GM19240 (cell line): ENCODE results near the gene SOBP.

Experiments used
- DNase-seq: peaks from one replicate; pipeline ENCODE4 v3.0.0; 2011; ENCODE audit warnings: low spot score; ENCODE audit not compliant: insufficient read length

The SOBP gene

DNA sequence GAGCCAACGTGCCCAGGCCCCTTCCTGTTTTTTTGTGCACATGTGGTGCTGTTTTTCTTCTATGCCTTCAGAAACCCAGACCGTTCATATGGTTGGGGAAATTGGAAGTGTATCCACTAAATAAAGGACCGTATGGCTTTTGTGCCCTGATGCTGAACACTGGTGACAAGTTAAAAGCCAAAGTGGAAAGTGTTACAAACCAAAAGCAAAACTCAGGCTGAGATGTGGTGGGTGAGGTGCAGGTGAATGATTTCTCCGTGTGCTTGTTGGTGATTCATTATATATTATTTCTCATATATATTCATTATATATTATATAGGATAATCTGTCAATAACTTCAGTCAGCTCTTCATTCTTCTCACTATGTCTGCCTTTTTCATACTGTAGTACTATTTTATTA lies 148.6 kb downstream of the SOBP start:
- DNase-seq: no peak

DNA sequence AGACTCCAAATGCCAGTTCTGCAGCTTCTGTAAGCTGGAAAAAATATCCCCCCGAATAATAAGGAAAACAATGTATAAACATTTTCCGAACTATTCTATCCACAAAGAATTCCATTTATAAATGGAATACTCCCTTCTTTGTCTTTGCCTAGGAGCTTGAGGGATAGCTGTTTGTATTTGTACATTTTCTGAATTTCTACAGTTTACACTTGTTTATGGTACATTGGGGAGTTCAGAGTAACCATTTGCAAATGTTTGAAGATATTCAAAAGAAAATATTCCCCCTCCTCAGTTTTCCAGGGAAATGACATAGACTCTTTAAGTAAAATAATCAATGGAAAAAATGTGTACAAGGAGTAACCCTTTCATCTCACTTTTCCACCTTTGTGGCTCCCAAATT lies 149.6 kb downstream of the SOBP start:
- DNase-seq: no peak

DNA sequence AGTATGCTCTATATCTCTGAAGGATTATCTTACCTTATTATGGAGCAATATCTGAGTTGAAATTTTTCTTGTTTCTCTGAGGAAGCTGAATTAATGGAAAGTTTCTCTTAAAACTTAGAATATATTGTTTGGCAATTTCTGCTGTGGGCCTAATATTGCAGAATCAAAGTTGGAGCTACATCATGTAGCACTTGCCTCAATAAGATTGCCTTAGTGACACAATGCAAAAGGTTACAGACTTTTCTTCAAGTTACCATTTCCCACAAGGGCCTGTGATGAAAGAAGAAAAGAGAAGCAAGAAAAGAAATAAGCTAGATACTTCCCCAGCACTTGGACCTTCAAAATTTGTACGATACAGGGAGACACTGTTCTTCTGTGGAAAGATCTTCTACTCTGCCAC lies 151.2 kb downstream of the SOBP start:
- no peak for DNase-seq

DNA sequence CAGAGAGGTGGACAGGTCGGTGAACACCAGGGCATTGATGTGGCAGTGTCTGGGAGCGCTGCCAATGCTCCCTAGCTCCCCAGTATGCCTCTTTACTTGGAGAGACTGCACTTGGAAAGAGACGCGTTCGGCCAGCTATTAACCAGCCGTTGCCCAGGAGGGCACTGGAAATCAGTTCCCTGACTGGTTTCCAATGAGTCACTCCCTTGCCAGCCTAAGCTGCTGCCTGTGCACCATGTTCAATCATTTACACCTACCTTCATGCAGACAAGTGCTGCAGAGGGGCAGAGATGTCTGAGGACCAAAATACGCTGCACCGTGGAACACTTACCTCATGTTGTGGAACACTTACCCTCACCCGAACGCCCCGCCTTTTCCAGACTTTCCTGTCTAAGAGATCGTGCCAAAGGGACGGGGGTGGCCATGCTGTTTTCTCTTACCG lies 151.6 kb downstream of the SOBP start:
- no peak for DNase-seq

DNA sequence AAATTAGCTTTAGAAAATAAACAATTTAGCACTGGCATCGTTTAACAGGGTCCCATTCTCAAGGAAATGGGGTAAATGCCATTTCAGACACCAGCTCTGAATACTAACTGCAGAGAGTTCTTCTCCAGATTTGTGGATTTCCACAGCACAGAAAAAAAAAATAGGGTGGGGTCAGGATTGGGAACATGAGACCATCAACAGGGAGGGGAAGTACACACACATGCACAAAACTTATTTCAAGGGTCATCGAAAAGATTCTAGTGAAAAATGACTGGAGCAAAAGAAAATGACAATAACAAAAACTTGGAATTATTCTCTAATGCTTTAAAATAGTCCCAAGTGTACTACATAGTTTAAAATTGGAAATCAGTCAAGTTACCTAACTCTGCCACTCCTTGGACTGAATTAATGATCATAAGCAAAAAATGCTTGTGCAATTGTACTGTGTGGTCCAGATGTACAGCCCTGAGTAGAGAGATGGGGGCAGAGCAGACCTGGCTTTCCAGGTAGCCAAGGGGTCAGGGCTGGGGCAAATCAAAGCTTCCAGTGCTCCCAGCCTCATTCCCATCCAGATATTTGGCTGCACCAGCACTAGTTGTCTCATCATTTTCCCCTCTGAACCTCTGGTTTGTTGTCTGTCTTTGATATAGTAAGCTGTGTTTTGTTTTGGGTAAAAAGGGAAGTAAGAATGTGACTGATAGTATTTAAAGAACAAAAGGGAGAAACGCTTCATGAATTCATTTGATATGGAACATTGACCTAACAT lies 152.4 kb downstream of the SOBP start:
- DNase-seq: no peak

DNA sequence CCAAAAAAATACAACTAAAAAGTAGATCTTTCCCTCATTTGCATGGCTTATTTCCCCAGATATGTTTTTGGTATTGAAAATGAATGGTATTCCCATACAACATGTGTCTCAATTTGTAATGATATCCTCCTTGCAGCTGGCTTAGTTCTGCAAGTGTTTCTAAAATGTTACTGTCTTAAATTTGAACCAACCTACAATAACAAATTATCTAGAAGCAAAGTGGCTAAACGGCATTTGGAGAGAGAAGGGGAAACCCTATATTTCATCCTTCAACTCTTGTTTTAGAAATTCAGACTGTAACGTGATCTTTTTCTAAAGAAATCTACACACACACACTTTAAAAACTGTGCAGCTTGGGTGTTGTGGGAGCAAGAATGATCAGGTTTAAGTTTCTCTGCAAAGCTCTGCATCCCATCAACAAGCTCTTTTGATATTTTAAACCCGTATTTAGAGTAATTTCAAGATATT lies 153.0 kb downstream of the SOBP start:
- DNase-seq: no peak

DNA sequence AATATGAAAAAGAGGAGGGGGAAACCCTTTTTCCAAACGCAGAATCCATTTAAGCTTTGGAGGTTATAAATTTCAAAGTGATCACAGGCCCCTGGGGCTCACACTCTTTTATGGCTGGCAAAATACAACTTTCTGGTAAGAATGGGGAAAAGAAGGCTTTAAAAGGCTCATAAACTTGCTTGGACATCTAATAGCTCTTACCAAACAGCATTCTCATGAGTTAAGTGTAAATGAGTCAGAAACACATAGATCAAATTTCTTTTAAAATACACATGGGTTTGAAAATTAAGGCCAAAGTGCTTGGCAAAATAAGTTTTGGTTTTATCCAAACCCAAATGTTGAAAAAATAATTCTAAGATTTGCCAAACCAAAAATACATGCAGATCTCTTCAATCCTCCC lies 154.6 kb downstream of the SOBP start:
- DNase-seq: no peak

DNA sequence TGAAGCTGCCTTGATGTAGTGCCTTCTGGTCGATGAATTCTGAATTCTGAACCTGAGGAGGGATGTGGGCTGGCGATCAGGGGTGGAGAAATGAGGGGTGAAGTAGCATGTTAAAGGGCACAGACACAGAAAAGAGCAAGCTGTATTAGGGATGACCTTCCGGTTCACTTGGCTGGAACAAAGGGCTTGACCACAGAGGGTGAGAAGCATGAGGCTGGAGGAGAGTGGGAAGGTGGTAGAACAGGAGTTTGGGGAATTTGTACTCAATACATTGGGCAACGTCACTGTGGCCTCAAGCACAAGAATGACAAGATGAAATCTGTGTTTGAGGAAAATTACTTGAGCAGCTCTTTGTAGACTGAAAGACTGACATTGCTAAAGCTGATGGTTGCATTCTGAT lies 155.8 kb downstream of the SOBP start:
- no peak for DNase-seq

DNA sequence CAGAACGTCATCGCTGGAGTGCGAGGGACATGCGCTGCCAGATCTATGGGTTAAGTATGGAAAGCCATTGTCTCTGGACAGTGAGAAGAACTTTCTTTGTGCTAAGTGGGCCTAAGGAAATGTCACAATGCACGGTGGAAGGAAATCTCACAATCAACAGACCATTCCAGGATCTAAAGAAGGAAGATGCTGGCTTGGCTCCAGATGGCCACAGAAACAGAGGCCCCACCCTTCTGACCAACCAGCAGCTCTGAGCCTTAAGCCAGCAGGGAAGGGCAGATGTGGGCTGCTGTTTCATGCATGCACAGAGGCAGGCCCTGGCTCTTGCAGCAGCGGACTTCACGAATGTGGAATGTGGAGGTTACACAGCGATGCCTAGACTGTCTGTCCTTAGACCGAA lies 156.3 kb downstream of the SOBP start:
- DNase-seq: no peak

DNA sequence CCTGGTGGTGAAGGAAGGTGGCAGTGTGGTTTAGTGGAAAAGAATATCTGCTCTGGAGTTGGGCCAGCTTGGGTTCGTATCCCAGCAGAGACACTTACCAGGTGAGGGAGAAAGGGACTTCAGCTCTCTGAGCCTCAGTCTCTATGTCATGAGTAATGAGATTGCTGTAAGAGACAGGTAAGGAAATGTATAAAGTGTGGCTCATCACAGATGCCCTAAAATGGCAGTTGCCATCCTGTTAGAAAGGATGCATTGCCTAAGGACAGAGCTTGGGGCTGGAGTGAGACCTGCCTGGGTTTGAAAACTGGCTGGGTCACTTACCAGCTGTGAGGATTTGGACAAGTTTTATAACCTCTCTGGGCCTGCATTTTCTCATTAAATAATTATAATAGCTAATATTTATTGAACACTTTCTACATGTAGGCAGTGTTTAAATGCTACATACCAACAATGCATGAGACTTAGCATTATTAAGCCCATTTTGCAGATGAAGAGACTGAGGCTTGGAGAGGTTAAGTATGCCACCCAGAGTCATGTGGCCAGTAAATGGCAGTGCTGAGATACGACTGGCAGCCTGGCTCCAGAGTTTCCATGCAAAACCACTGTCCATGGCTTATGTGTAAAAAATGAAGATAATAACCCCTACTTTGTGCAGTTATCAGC lies 157.0 kb downstream of the SOBP start:
- no peak for DNase-seq

DNA sequence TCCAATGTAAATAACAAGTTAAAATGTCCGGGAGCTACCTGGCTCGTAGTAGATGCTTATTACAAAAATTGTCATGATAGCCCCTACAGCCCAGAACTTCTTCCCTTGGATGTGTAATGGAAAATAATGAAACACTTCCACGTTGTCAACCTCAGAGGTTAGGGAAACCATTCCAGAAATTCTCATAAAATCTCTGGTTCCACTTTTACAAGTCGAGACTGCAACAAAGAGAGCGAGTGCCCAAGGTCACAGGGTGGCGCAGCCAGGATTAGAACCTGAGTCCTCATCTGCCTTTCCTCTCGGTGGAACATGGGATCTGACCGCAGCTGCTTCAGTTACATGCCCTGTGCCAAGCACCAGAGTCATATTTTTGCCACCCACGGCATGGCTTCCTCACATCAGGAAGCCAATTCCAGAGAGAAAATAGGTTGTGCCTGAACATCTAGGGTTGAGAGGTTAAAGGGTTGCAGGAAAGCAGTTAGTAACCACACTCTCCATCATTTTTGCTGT lies 157.6 kb downstream of the SOBP start:
- DNase-seq: no peak

DNA sequence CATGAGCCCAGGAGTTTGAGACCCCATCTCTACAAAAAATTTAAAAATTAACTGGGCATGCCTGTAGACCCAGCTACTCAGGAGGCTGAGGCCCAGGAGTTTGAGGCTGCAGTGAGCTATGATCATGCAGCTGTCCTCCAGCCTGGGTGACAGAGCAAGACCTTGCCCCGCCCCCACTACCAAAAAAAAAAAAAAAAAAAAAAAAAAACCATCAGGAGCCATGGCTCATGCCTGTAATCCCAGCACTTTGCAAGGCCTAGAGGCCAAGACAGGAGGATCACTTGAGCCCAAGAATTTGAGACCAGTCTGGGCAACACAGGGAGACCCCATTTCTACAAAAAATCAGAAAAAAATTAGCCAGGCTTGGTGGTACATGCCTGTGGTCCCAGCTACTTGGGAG lies 159.1 kb downstream of the SOBP start:
- no peak for DNase-seq

DNA sequence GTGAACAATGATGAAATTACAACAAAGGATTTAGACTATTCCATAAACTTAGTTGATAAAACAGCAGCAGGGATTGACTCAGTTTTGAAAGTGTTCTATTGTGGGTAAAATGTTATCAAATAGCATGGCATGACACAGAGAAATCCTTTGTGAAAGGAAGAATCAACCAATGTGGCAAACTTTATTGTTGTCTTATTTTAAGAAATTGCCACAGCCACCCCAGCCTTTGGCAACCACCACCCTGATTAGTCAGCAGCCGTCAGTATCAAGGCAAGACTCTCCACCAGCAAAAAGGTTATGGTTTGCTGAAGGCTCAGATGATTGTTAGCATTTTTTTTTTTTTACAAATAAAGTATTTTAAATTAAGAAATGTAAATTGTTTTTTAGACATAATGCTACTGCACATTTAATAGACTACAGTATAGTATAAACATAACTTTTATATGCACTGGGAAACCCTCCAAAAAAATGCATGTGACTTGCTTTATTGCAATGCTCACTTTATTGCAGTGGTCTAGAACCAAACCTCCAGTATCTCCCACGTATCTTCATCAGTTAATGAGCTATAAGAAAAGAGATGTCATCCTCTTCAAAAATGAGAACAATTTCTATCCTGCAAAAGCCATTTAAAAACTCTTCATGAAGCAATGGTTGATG lies 162.7 kb downstream of the SOBP start:
- DNase-seq: no peak

DNA sequence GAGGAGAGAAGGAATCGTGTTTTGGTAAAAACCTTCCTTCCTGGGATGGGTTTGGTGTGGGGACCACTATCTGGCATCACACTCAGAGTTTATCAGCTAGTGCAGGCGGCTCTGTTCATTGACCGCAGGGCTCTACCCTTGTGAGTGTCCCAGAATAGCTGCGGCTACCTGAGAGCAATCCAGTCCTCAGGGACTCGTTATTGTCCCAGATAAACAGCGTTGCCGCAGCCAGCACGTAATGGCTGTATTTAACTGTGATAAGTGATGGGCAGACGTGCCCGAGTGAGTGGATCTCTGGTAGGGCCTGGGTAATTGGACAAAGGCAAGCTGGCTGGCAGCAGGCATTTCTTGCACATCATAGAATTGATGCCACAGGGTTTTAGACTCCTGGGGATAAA lies 163.3 kb downstream of the SOBP start:
- no peak for DNase-seq

DNA sequence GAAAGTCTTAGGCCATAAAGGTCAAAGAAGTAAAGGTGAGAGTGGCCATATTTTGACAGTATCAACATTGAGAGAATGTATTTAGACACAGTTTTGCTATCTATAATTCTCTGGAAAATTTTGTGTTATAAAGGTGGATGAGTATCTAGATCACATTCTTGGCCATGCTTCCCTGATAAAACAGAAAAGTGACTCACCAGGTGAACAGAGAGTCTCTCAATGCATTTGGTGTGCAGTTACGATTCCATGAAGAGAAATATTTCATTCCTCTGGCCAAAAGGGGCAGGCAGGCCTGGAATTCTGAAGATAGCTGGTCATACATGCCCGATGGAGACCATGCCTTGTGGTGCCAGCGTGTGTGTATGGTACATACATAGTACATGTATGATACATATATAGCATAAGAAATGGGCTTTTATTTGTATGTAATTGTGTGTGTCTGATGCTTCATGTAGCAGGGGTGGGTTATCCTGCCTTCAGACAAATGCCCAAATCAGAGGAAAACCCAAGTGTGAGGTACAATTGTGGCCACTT lies 164.0 kb downstream of the SOBP start:
- no peak for DNase-seq

DNA sequence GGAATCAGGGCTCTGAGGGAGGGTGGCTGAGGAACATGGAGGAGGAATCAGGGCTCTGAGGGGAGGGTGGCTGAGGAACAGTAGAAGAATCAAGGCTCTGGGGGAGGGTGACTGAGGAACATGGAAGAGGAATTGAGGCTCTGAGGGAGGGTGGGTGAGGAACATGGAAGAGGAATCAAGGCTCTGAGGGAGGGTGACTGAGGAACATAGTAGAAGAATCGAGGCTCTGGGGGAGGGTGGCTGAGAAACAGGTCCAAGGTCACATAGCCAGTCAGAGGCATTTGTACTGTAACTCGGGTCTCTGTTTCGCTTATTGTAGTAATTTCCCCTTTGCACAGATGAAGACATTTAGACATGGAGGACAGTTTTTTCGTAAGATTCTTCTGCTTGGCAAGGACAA lies 164.8 kb downstream of the SOBP start:
- DNase-seq: no peak

DNA sequence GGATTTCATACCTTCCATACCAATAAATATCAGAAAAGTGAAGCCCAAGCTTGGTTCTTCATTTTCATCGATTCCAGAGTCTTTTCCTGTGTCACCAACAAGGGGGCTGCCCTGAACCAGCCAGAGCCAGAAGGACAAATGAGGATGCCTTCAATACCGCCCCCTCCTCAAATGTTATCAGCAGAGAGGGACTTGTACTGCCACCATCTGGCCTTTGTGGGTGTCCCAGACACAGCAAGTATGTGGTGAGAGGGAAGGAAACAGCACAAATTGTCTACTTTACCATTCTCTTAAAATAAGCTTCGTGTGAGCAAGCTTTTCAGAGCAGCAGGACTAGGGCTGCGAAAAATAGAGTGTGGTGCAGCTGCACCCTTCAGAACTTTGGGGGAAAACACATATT lies 165.3 kb downstream of the SOBP start:
- no peak for DNase-seq

DNA sequence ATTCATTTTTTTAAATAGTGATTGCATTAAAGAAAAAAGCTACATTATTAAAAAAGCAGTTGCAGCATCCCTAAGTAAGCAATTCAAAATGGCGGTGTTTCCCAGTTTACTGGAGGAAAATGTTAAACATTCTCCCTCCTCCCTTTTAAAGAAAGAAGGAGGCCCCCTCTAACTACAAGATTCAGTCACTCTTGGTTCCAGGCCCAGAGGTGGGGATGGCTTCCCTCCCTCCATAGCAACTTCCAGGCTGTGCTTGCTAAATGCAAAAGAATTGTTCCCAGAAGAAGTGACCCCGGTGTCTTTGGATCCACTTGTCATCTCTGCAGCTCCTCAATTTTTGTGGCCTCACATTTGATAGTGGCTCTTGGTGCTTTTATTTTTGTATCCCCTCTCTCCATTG lies 165.9 kb downstream of the SOBP start:
- no peak for DNase-seq

DNA sequence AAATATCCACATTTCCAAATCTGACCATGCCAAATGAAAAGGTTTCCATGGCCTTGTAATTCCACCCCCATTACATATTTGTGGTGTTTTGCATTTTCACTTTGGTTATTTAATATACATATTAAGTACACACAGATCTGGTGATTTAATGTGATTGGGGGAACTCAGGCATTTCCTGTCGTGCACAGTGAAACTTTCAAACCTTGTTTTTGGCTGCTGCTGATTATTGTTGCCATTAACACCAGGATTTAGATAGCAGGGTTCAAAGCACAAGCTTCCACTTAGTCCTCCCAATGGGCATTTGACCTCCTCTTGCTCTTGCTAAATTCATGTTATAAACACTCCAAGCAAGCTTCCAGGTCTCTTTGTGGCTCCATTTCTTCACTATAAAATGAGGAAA lies 166.5 kb downstream of the SOBP start:
- DNase-seq: no peak

DNA sequence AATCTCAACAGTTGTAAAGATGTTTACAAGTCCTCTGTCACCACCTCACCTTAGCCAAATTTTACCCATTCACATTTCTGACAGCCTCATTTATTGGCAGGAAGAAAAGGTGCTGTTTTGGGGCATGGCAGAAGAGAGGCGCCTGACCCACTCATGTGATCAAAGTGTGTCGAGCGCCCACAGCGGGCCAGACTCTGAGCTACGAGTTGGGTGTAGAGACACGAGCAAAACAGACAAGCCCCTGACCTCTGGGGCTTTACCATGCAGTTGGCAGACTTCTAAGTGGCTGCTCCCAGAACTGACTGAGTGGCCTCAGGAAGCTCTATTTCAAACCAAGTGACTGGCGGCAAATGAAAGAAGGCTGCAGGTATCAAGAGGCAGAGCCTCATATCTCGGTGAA lies 167.0 kb downstream of the SOBP start:
- no peak for DNase-seq

DNA sequence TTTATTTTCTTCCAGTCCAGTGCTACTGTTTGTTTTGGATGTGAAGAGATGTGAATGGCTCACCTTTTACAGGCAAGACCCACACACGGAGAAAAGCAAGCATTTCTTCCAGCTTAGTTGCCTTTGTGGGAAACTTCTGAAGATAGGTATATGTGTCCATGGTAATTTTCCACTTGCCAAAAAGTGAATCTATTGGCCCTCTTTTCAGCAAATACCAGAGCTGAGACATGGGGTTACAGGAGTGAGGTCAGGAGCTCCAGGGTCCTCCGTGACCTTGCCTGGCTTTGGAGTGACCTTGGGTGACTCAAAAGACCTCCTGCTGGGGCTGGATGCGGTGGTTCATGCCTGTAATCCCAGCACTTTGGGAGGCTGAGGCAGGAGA lies 167.4 kb downstream of the SOBP start:
- no peak for DNase-seq
